Epithelial cell of proximal tubule (primary cell): ENCODE data around the gene GNPTG. TPM values are rescaled to one million over a fixed set of nuclear protein-coding genes. Genes with fewer than 3 reads are reported as not detected.

Source experiments
- DNase-seq: peaks from one replicate; pipeline ENCODE4 v3.0.0-alpha.2; 2011; ENCODE audit warnings: low read depth
- H3K4me3 ChIP-seq: 2 replicates; pipeline ENCODE4 v1.5.1; 2011; ENCODE audit warnings: low read depth, mild to moderate bottlenecking, low read length
- CTCF ChIP-seq: conservative IDR thresholded peaks from 2 replicates; pipeline ENCODE4 v1.5.1; 2012; ENCODE audit warnings: low read depth, mild to moderate bottlenecking, low read length
- total RNA-seq: library from RNA; depleted of rRNA; stranded (reverse); fragments of >200 nt; gene quantifications from 2 replicates; pipeline ENCODE4 v1.2.3, GENCODE V29; 2015

Gene GNPTG
- total RNA-seq, 1 donor from 2014 or later = 63.9 TPM

GRCh38 chr16:1313721-1314369, 37.9 kb upstream of the GNPTG start:
- H3K4me3 ChIP-seq = no peak overlapping the region
- no peak for TF ChIP-seq CTCF
- no peak for DNase-seq

- TF ChIP-seq CTCF = no peak
- no peak overlapping the region for H3K4me3 ChIP-seq
- DNase-seq = no peak
Measured at GRCh38 chr16:1314399-1315068, 37.2 kb upstream of the GNPTG start.

GRCh38 chr16:1315081-1316032, 36.4 kb upstream of the GNPTG start:
- no peak overlapping the region for H3K4me3 ChIP-seq
- TF ChIP-seq CTCF = no peak
- no peak for DNase-seq

GRCh38 chr16:1316033-1316405, 35.7 kb upstream of the GNPTG start:
- H3K4me3 ChIP-seq = no peak overlapping the region
- no peak for TF ChIP-seq CTCF
- no peak for DNase-seq

- H3K4me3 ChIP-seq = no peak overlapping the region
- no peak for TF ChIP-seq CTCF
- no peak for DNase-seq
Measured at GRCh38 chr16:1317479-1318267, 34.1 kb upstream of the GNPTG start.

- no peak overlapping the region for H3K4me3 ChIP-seq
- TF ChIP-seq CTCF = no peak
- DNase-seq = no peak
Measured at GRCh38 chr16:1318268-1318545, 33.5 kb upstream of the GNPTG start.
